Mesendoderm (in vitro differentiated cells): ENCODE measurements around the gene KCNK6.

ENCODE experiments used
- DNase-seq: peaks from one replicate; pipeline ENCODE4 v3.0.0; 2013
- H2AK5ac ChIP-seq: 2 replicates; pipeline ENCODE4 v1.6.1; 2013; ENCODE audit warnings: low read length, inconsistent platforms
- H2BK120ac ChIP-seq: 2 replicates; pipeline ENCODE4 v1.6.1; 2013; ENCODE audit warnings: low read depth, mild to moderate bottlenecking, low read length, moderate library complexity, mixed read lengths
- H2BK15ac ChIP-seq: replicated peaks from 2 replicates; pipeline ENCODE4 v1.6.1; 2013; ENCODE audit warnings: low read depth, mild to moderate bottlenecking, moderate library complexity
- H2BK5ac ChIP-seq: 2 replicates; pipeline ENCODE4 v1.6.1; 2013; ENCODE audit warnings: low read length, inconsistent platforms
- H3K18ac ChIP-seq: 2 replicates; pipeline ENCODE4 v1.6.1; 2013; ENCODE audit warnings: mild to moderate bottlenecking, low read length, mixed read lengths
- H3K23ac ChIP-seq: one replicate; pipeline ENCODE4 v1.6.1; 2013; ENCODE audit warnings: low read length
- H3K27ac ChIP-seq: 2 replicates; pipeline ENCODE4 v1.5.1; 2013; ENCODE audit warnings: low read depth, mild to moderate bottlenecking, inconsistent platforms, low read length, moderate library complexity
- H3K27me3 ChIP-seq: 2 replicates; pipeline ENCODE4 v1.6.1; 2013; ENCODE audit warnings: low read length, control low read depth, mild to moderate bottlenecking, inconsistent platforms; ENCODE audit not compliant: insufficient read depth, poor library complexity
- H3K36me3 ChIP-seq: 2 replicates; pipeline ENCODE4 v1.6.1; 2013; ENCODE audit warnings: low read length, inconsistent platforms; ENCODE audit not compliant: control insufficient read depth, insufficient read depth
- H3K4ac ChIP-seq: one replicate; pipeline ENCODE4 v1.6.1; 2013; ENCODE audit warnings: low read depth, mild to moderate bottlenecking, low read length, moderate library complexity
- H3K4me1 ChIP-seq: 2 replicates; pipeline ENCODE4 v1.6.1; 2013; ENCODE audit warnings: low read depth, low read length, inconsistent platforms; ENCODE audit not compliant: control insufficient read depth
- H3K4me2 ChIP-seq: 2 replicates; pipeline ENCODE4 v1.6.1; 2013; ENCODE audit warnings: low read length
- H3K4me3 ChIP-seq: 2 replicates; pipeline ENCODE4 v1.5.1; 2013; ENCODE audit warnings: mild to moderate bottlenecking, low read length
- H3K56ac ChIP-seq: one replicate; pipeline ENCODE4 v1.6.1; 2013; ENCODE audit warnings: low read length
- H3K79me1 ChIP-seq: 2 replicates; pipeline ENCODE4 v1.6.1; 2013; ENCODE audit warnings: low read length, inconsistent platforms
- H3K79me2 ChIP-seq: 2 replicates; pipeline ENCODE4 v1.6.1; 2013; ENCODE audit warnings: mild to moderate bottlenecking, low read length; ENCODE audit not compliant: control insufficient read depth, insufficient read depth
- H3K9ac ChIP-seq: 2 replicates; pipeline ENCODE4 v1.6.1; 2013; ENCODE audit warnings: low read length, inconsistent platforms
- H4K5ac ChIP-seq: one replicate; pipeline ENCODE4 v1.6.1; 2013; ENCODE audit warnings: low read length
- H4K8ac ChIP-seq: one replicate; pipeline ENCODE4 v1.6.1; 2013; ENCODE audit warnings: low read depth, mild to moderate bottlenecking, control low read depth, low read length, moderate library complexity
- WGBS: extraction: QIAGEN DNeasy Blood & Tissue Kit; methylation state at CpG from one replicate; pipeline ENCODE4 v1.1.7; 2013; ENCODE audit warnings: low lambda C conversion rate, missing lambda C conversion rate; ENCODE audit not compliant: insufficient coverage; ENCODE audit errors: extremely low coverage; 5-methylcytosine and 5-hydroxymethylcytosine counted together

The KCNK6 gene

DNA sequence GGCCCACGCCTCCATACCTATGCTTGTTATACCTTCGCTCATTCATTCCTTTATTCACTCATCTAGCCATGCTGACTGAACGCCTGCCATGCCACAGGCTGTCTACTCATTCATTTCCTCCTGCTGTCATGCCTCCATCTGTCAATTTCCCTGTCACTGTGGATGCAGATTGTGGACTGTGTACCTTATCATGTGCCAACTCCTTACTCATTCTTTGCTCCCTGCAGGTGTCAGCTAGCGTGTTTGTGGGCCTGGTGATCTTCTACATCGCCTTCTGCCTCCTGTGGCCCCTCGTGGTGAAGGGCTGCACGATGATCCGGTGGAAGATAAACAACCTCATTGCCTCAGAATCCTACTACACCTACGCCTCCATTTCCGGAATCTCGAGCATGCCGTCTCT lies 50.7 kb downstream of the KCNK6 start:
- peaks cover 4% of the 10 kb centered on the region for H3K79me2 ChIP-seq
- no peak overlapping the region for H3K56ac ChIP-seq
- no peak overlapping the region for H3K4me3 ChIP-seq
- no peak overlapping the region for H3K27ac ChIP-seq
- no peak overlapping the region for H4K5ac ChIP-seq
- no peak overlapping the region for H3K23ac ChIP-seq
- H3K9ac ChIP-seq = no peak overlapping the region
- H3K27me3 ChIP-seq = no peaks in the 10 kb centered on the region
- H3K4me2 ChIP-seq = no peak overlapping the region
- H2AK5ac ChIP-seq = no peak overlapping the region
- H2BK5ac ChIP-seq = no peak overlapping the region
- no peak overlapping the region for H2BK15ac ChIP-seq
- no peaks in the 10 kb centered on the region for H3K36me3 ChIP-seq
- H3K18ac ChIP-seq = no peak overlapping the region
- whole genome bisulfite sequencing = no CpG with 5 or more reads among the region's 12 CpGs
- no peak for DNase-seq
- H3K4ac ChIP-seq = no peak overlapping the region
- H3K79me1 ChIP-seq = no peaks in the 10 kb centered on the region
- H2BK120ac ChIP-seq = no peak overlapping the region
- no peaks in the 10 kb centered on the region for H3K4me1 ChIP-seq
- no peak overlapping the region for H4K8ac ChIP-seq

DNA sequence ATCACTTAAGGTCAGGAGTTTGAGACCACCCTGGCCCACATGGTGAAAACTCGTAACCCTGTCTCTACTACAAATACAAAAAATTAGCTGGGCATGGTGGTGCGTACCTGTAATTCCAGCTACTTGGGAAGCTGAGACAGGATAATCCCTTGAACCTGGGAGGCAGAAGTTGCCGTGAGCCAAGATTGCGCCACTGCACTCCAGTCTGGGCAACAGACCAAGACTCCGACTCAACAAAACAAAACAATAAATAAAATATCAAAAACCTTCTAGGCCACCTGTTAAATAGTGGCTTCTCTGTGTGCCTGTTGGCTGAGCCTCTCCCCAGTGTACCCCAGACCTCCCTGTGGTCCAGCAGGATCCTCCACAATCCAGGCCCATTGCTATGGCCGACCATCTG lies 51.4 kb downstream of the KCNK6 start:
- no CpG with 5 or more reads among the region's 6 CpGs for WGBS
- Histone ChIP-seq H3K18ac (no peak overlapping the region), H3K79me2 (peaks cover 12% of the 10 kb centered on the region), H2BK5ac (no peak overlapping the region), H2BK15ac (no peak overlapping the region), H3K27me3 (no peaks in the 10 kb centered on the region), H3K56ac (no peak overlapping the region), H4K5ac (no peak overlapping the region), H2BK120ac (no peak overlapping the region), H3K4me1 (no peaks in the 10 kb centered on the region), H2AK5ac (no peak overlapping the region), H3K9ac (no peak overlapping the region), H4K8ac (no peak overlapping the region), H3K4me2 (no peak overlapping the region), H3K4ac (no peak overlapping the region), H3K23ac (no peak overlapping the region), H3K79me1 (peaks cover 7% of the 10 kb centered on the region), H3K36me3 (no peaks in the 10 kb centered on the region), H3K4me3 (no peak overlapping the region), H3K27ac (no peak overlapping the region)
- DNase-seq = no peak

DNA sequence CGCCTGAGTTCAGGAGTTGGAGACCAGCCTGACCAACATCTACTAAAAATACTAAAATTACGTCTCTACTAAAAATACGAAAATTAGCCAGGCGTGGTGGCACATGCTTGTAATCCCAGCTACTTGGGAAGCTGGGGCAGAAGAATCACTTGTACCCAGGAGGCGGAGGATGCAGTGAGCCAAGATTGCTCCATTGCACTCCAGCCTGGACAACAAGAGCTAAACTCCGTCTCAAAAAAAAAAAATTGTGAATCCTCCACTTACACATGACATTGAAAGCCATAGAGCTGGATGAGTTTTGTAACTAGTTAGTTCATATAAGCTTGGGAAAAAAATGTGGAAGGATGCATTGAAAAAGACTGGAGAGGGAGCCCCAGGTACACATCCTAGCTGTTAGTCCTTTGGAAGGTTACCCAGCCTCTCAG lies 54.3 kb downstream of the KCNK6 start:
- WGBS = no CpG with 5 or more reads among the region's 6 CpGs
- no peak overlapping the region for H3K18ac ChIP-seq
- no peak overlapping the region for H2BK120ac ChIP-seq
- H2AK5ac ChIP-seq = no peak overlapping the region
- peaks cover 13% of the 10 kb centered on the region for H3K79me1 ChIP-seq
- H3K9ac ChIP-seq = peak overlapping the region; percentile 54
- H3K4me1 ChIP-seq = no peaks in the 10 kb centered on the region
- no peak overlapping the region for H4K5ac ChIP-seq
- H3K23ac ChIP-seq = no peak overlapping the region
- H3K4me2 ChIP-seq = peak overlapping the region; percentile 9
- H2BK15ac ChIP-seq = no peak overlapping the region
- peak overlapping the region; percentile 6 for H3K56ac ChIP-seq
- H2BK5ac ChIP-seq = no peak overlapping the region
- no peak overlapping the region for H3K4me3 ChIP-seq
- no peak overlapping the region for H3K27ac ChIP-seq
- no peaks in the 10 kb centered on the region for H3K27me3 ChIP-seq
- H4K8ac ChIP-seq = peak overlapping the region; percentile 58
- H3K4ac ChIP-seq = no peak overlapping the region
- H3K79me2 ChIP-seq = peaks cover 19% of the 10 kb centered on the region
- no peaks in the 10 kb centered on the region for H3K36me3 ChIP-seq
- no peak for DNase-seq

DNA sequence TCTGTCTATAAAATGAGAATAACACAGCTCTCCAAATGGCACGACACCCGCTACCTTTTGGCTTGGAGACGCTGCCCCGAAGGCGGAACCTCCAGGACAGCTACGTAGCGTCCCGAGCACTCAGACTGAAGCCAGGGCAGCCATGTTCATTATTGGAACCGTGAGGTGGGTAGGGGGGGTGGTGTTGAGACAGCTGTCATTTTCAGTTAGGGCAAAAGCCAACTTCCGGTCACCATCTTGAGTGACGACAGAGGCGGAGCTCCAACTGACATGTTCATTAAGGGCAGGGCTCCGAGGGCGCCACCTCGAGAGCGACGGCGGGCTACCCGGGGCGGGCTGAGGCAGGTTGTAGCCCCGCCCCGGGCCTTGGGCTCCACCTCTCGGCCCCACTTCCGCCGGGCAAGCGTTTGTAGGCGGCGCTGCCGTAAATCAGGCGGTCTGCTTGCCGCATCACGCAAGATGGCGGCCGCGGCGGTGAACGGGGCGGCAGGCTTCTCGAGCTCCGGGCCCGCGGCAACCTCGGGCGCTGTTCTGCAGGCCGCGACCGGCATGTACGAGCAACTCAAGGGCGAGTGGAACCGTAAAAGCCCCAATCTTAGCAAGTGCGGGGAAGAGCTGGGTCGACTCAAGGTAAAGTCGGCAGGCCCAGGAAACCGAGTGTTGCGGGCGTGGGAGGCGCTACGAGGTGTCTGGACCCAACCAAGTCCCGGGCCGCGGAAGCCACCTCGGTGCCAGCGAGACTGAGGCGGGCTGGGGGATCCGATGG lies 54.9 kb downstream of the KCNK6 start, which contains the start of gene PSMD8:
PSMD8 (plus strand) TSS at position 240 of the 766 bp plus-strand sequence; CDS start at position 271, 31 bp downstream.
- Histone ChIP-seq H2AK5ac (no peak within 1 kb of the TSS), H4K8ac (peak within 1 kb of the TSS; percentile 96), H3K27ac (no peak within 1 kb of the TSS), H3K4ac (no peak within 1 kb of the TSS), H4K5ac (no peak within 1 kb of the TSS), H3K4me3 (peak within 1 kb of the TSS; percentile 82), H3K79me2 (peaks cover 19% of the 10 kb centered on the region), H3K9ac (peak within 1 kb of the TSS; percentile 75), H3K36me3 (peaks cover 2% of the 10 kb centered on the region), H3K18ac (peak within 1 kb of the TSS; percentile 84), H3K4me1 (no peaks in the 10 kb centered on the region), H2BK15ac (no peak within 1 kb of the TSS), H2BK120ac (no peak within 1 kb of the TSS), H2BK5ac (no peak within 1 kb of the TSS), H3K56ac (peak within 1 kb of the TSS; percentile 83), H3K79me1 (peaks cover 13% of the 10 kb centered on the region), H3K4me2 (peak within 1 kb of the TSS; percentile 35), H3K23ac (no peak within 1 kb of the TSS), H3K27me3 (no peaks in the 10 kb centered on the region)
- DNase-seq = peak; percentile 100
- no CpG with 5 or more reads among the region's 65 CpGs for WGBS

DNA sequence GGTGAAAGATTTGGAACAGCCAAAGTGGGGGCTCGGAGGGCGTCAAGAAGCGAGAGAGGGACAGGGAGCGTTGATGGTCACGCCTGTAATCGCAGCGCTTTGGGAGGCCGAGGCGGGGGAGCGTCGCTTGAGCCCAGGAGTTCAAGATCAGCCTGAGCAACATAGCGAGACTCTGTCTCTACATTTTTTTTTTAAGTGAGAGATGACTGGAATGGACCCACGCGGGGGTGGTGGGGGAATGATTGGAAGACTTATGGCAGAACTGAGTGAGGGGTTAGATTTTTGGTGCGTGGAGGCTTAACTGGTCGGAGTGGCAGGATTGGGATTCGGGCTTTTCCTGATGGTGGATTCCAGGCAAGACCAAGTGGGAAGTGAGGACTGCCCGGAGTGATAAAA lies 55.5 kb downstream of the KCNK6 start:
- Histone ChIP-seq H3K79me2 (peaks cover 19% of the 10 kb centered on the region), H3K9ac (peak overlapping the region; percentile 75), H2BK120ac (no peak overlapping the region), H3K27ac (no peak overlapping the region), H3K79me1 (peaks cover 13% of the 10 kb centered on the region), H4K5ac (no peak overlapping the region), H3K23ac (no peak overlapping the region), H3K4me3 (peak overlapping the region; percentile 82), H3K27me3 (no peaks in the 10 kb centered on the region), H3K56ac (peak overlapping the region; percentile 83), H3K4ac (no peak overlapping the region), H3K4me2 (peak overlapping the region; percentile 35), H3K36me3 (peaks cover 2% of the 10 kb centered on the region), H2BK5ac (no peak overlapping the region), H2BK15ac (no peak overlapping the region), H3K4me1 (no peaks in the 10 kb centered on the region), H2AK5ac (no peak overlapping the region), H4K8ac (no peak overlapping the region), H3K18ac (peak overlapping the region; percentile 84)
- DNase-seq = no peak
- WGBS = no CpG with 5 or more reads among the region's 18 CpGs
